Renal cortex interstitium (tissue), 15 donors: ENCODE data around the gene PNRC1. TPM values are rescaled to one million over a fixed set of nuclear protein-coding genes. Genes with fewer than 3 reads are reported as not detected.
"Not testable (repeated sequence)": the region's sequence is repeated elsewhere in the genome, so short reads cannot be mapped to it uniquely, and the experiment has no call there.

Source experiments
- DNase-seq, 11 donors: peaks; one replicate each; pipeline ENCODE4 v3.0.0-alpha.2; 2013; ENCODE audit warnings: low read depth in 9 of 11, low spot score in 4 of 11; ENCODE audit errors: extremely low read depth in 1 of 11
- long read RNA-seq, 16 experiments: transcript quantifications; one replicate each; lab custom pipeline, GENCODE V29; 2026
- polyA plus RNA-seq, 3 donors: library from polyadenylated mRNA; unstranded; fragments of 120-200 nt; gene quantifications; one replicate each; pipeline ENCODE4 v1.2.1, GENCODE V29; 2013; ENCODE audit not compliant: insufficient read length in 3 of 3

PNRC1 gene
- polyA plus RNA-seq = 100 to 1,000 TPM; 109 to 139 (median 136) TPM
- long read RNA-seq, donor 1, transcript PNRC1-201 (2 exons, 2,065 nt) = major isoform, 76 of 76 reads
- long read RNA-seq, donor 1, partial matches to known transcripts = 0 of 76 reads
- long read RNA-seq, donor 1, other reads (novel, unspliced or antisense) = 0 of 76 reads
- long read RNA-seq, donor 2, transcript PNRC1-201 (2 exons, 2,065 nt) = major isoform, 47 of 90 reads
- long read RNA-seq, donor 2, partial matches to known transcripts = 41 of 90 reads
- long read RNA-seq, donor 2, other reads (novel, unspliced or antisense) = 0 of 90 reads
- long read RNA-seq, donor 3, transcript PNRC1-201 (2 exons, 2,065 nt) = major isoform, 91 of 92 reads
- long read RNA-seq, donor 3, partial matches to known transcripts = 0 of 92 reads
- long read RNA-seq, donor 3, other reads (novel, unspliced or antisense) = 0 of 92 reads
- long read RNA-seq, donor 4, transcript PNRC1-201 (2 exons, 2,065 nt) = major isoform, 41 of 41 reads
- long read RNA-seq, donor 4, partial matches to known transcripts = 0 of 41 reads
- long read RNA-seq, donor 4, other reads (novel, unspliced or antisense) = 0 of 41 reads
- long read RNA-seq, donor 5 = 0 reads
- long read RNA-seq, donor 6, transcript PNRC1-201 (2 exons, 2,065 nt) = major isoform, 51 of 54 reads
- long read RNA-seq, donor 6, partial matches to known transcripts = 0 of 54 reads
- long read RNA-seq, donor 6, other reads (novel, unspliced or antisense) = 0 of 54 reads
- long read RNA-seq, donor 7, transcript PNRC1-201 (2 exons, 2,065 nt) = major isoform, 67 of 68 reads
- long read RNA-seq, donor 7, partial matches to known transcripts = 0 of 68 reads
- long read RNA-seq, donor 7, other reads (novel, unspliced or antisense) = 0 of 68 reads
- long read RNA-seq, donor 8 = 0 reads
- long read RNA-seq, donor 9, transcript PNRC1-201 (2 exons, 2,065 nt) = major isoform, 54 of 75 reads
- long read RNA-seq, donor 9, partial matches to known transcripts = 21 of 75 reads
- long read RNA-seq, donor 9, other reads (novel, unspliced or antisense) = 0 of 75 reads
- long read RNA-seq, donor 10, transcript PNRC1-201 (2 exons, 2,065 nt) = major isoform, 64 of 77 reads
- long read RNA-seq, donor 10, partial matches to known transcripts = 13 of 77 reads
- long read RNA-seq, donor 10, other reads (novel, unspliced or antisense) = 0 of 77 reads
- long read RNA-seq, donor 11, transcript PNRC1-201 (2 exons, 2,065 nt) = major isoform, 48 of 48 reads
- long read RNA-seq, donor 11, partial matches to known transcripts = 0 of 48 reads
- long read RNA-seq, donor 11, other reads (novel, unspliced or antisense) = 0 of 48 reads
- long read RNA-seq, donor 12, transcript PNRC1-201 (2 exons, 2,065 nt) = major isoform, 20 of 20 reads
- long read RNA-seq, donor 12, partial matches to known transcripts = 0 of 20 reads
- long read RNA-seq, donor 12, other reads (novel, unspliced or antisense) = 0 of 20 reads
- long read RNA-seq, donor 13 = 0 reads
- long read RNA-seq, donor 14, transcript PNRC1-201 (2 exons, 2,065 nt) = major isoform, 43 of 43 reads
- long read RNA-seq, donor 14, partial matches to known transcripts = 0 of 43 reads
- long read RNA-seq, donor 14, other reads (novel, unspliced or antisense) = 0 of 43 reads
- long read RNA-seq, donor 15, transcript PNRC1-201 (2 exons, 2,065 nt) = major isoform, 43 of 61 reads
- long read RNA-seq, donor 15, partial matches to known transcripts = 17 of 61 reads
- long read RNA-seq, donor 15, other reads (novel, unspliced or antisense) = 0 of 61 reads
- long read RNA-seq, donor 16, transcript PNRC1-201 (2 exons, 2,065 nt) = major isoform, 143 of 169 reads
- long read RNA-seq, donor 16, partial matches to known transcripts = 24 of 169 reads
- long read RNA-seq, donor 16, other reads (novel, unspliced or antisense) = 0 of 169 reads

- peak; percentile 97 to 100 (median 99) for DNase-seq
Observed at GRCh38 chr6:89080281-89081128, at the start of gene PNRC1. Gene PNRC1, plus strand, starts transcription at chr6:89080751. Its CDS starts 144 bp downstream, at chr6:89080895.

- no peak for DNase-seq
Observed at GRCh38 chr6:89032599-89032998, 48.0 kb upstream of the PNRC1 start.

GRCh38 chr6:89033461-89033860, 47.1 kb upstream of the PNRC1 start:
- DNase-seq = no peak

GRCh38 chr6:89034116-89034515, 46.4 kb upstream of the PNRC1 start:
- not testable (repeated sequence) for DNase-seq

- DNase-seq = no peak
Observed at GRCh38 chr6:89034586-89035251, 45.8 kb upstream of the PNRC1 start.

GRCh38 chr6:89035252-89036101, 45.1 kb upstream of the PNRC1 start:
- peak; percentile 38 to 77 (median 60) for DNase-seq

GRCh38 chr6:89037141-89037900, 43.2 kb upstream of the PNRC1 start:
- DNase-seq = no peak

- not testable (repeated sequence) for DNase-seq
Observed at GRCh38 chr6:89037901-89038293, 42.7 kb upstream of the PNRC1 start.

- no peak for DNase-seq
Observed at GRCh38 chr6:89042664-89043063, 37.9 kb upstream of the PNRC1 start.

GRCh38 chr6:89044328-89045010, 36.1 kb upstream of the PNRC1 start:
- no peak for DNase-seq

GRCh38 chr6:89045011-89045387, 35.6 kb upstream of the PNRC1 start:
- DNase-seq = no peak

- DNase-seq = no peak
Observed at GRCh38 chr6:89045576-89045975, 35.0 kb upstream of the PNRC1 start.

- no peak for DNase-seq
Observed at GRCh38 chr6:89047473-89047872, 33.1 kb upstream of the PNRC1 start.

GRCh38 chr6:89048288-89048923, 32.1 kb upstream of the PNRC1 start:
- no peak for DNase-seq
